GM23338 (cell line): ENCODE data around the gene TTC27. TPM values are rescaled to one million over a fixed set of nuclear protein-coding genes. Genes with fewer than 3 reads are reported as not detected.

Source experiments
- ATAC-seq: fragments of 200-7000 bp; cut with Tn5 transposase; 3 replicates; pipeline ENCODE4 v1.9.1; 2020
- DNase-seq: peaks from one replicate; pipeline ENCODE4 v3.0.0-alpha.2; 2015; ENCODE audit warnings: low spot score
- H2AFZ ChIP-seq: fragments of 200-600 bp; sonication (generic); 2 replicates; pipeline ENCODE4 v1.8.0; 2016; ENCODE audit warnings: antibody characterized with exemption, mild to moderate bottlenecking, moderate library complexity
- H3F3A ChIP-seq: fragments of 200-600 bp; sonication (generic); replicated peaks from 2 replicates; pipeline ENCODE4 v1.8.0; 2017; ENCODE audit warnings: antibody characterized with exemption, mixed run types, low read depth
- H3K27ac ChIP-seq: fragments of 200-600 bp; sonication (generic); 2 replicates; pipeline ENCODE4 v1.6.1; 2016; ENCODE audit warnings: low read depth
- H3K27me3 ChIP-seq: fragments of 200-600 bp; sonication (generic); 2 replicates; pipeline ENCODE4 v1.8.0; 2016; ENCODE audit warnings: mild to moderate bottlenecking, mixed run types, moderate library complexity; ENCODE audit not compliant: insufficient read depth
- H3K36me3 ChIP-seq: fragments of 200-600 bp; sonication (generic); 2 replicates; pipeline ENCODE4 v1.8.0; 2016; ENCODE audit warnings: mild to moderate bottlenecking; ENCODE audit not compliant: insufficient read depth
- H3K4me1 ChIP-seq: fragments of 200-600 bp; sonication (generic); 2 replicates; pipeline ENCODE4 v1.8.0; 2016; ENCODE audit warnings: mild to moderate bottlenecking, moderate library complexity; ENCODE audit not compliant: insufficient read depth
- H3K4me2 ChIP-seq: fragments of 200-600 bp; sonication (generic); 2 replicates; pipeline ENCODE4 v1.7.1; 2017; ENCODE audit warnings: mixed run types
- H3K4me3 ChIP-seq: fragments of 200-600 bp; sonication (generic); 2 replicates; pipeline ENCODE4 v1.6.1; 2016; ENCODE audit warnings: mixed run types
- H3K79me2 ChIP-seq: fragments of 200-600 bp; sonication (generic); replicated peaks from 2 replicates; pipeline ENCODE4 v1.8.0; 2017; ENCODE audit warnings: mild to moderate bottlenecking; ENCODE audit not compliant: insufficient read depth
- H3K9me2 ChIP-seq: fragments of 200-600 bp; sonication (generic); 2 replicates; pipeline ENCODE4 v1.8.0; 2017; ENCODE audit not compliant: insufficient read depth
- H4K20me1 ChIP-seq: fragments of 200-600 bp; sonication (generic); replicated peaks from 2 replicates; pipeline ENCODE4 v1.8.0; 2017; ENCODE audit warnings: mild to moderate bottlenecking; ENCODE audit not compliant: insufficient read depth
- H3K27ac Mint-ChIP-seq: 2 replicates; pipeline ENCODE4 v1.8.0; 2020; ENCODE audit warnings: inconsistent platforms, mild to moderate bottlenecking, moderate library complexity, mixed read lengths
- H3K27me3 Mint-ChIP-seq: 3 replicates; pipeline ENCODE4 v1.8.0; 2022; ENCODE audit warnings: low read depth, mild to moderate bottlenecking, moderate library complexity, mixed read lengths, inconsistent platforms; ENCODE audit not compliant: insufficient read depth, poor library complexity
- H3K36me3 Mint-ChIP-seq: 3 replicates; pipeline ENCODE4 v1.8.0; 2021; ENCODE audit warnings: low read depth, mild to moderate bottlenecking, inconsistent platforms, moderate library complexity, mixed read lengths
- H3K4me1 Mint-ChIP-seq: 3 replicates; pipeline ENCODE4 v1.8.0; 2020; ENCODE audit warnings: mild to moderate bottlenecking, inconsistent platforms, mixed read lengths
- H3K4me3 Mint-ChIP-seq: 3 replicates; pipeline ENCODE4 v1.8.0; 2021; ENCODE audit warnings: moderate library complexity, mild to moderate bottlenecking, inconsistent platforms, mixed read lengths
- H3K9me3 Mint-ChIP-seq: 3 replicates; pipeline ENCODE4 v1.8.0; 2020; ENCODE audit warnings: moderate library complexity, mild to moderate bottlenecking, inconsistent platforms, mixed read lengths
- CREB1 ChIP-seq: fragments of 250-450 bp; sonication (Bioruptor Pico); IDR thresholded peaks from 2 replicates; pipeline ENCODE4 v1.5.0; 2020; ENCODE audit warnings: low read depth, mild to moderate bottlenecking, moderate library complexity
- EZH2 ChIP-seq: fragments of 200-600 bp; sonication (generic); IDR thresholded peaks from one replicate; pipeline ENCODE4 v1.8.0; 2017; ENCODE audit warnings: antibody characterized with exemption, mild to moderate bottlenecking, low read depth; ENCODE audit not compliant: unreplicated experiment
- EZH2phosphoT487 ChIP-seq: fragments of 200-600 bp; sonication (generic); IDR thresholded peaks from one replicate; pipeline ENCODE4 v1.8.1; 2018; ENCODE audit warnings: antibody characterized with exemption; ENCODE audit not compliant: unreplicated experiment
- JUNB ChIP-seq: IDR thresholded peaks from one replicate; pipeline ENCODE4 v1.6.1; 2016; ENCODE audit warnings: antibody characterized with exemption; ENCODE audit not compliant: unreplicated experiment
- NANOG ChIP-seq: IDR thresholded peaks from 2 replicates; pipeline ENCODE4 v1.6.1; 2016; ENCODE audit warnings: antibody characterized with exemption, borderline replicate concordance
- POLR2AphosphoS5 ChIP-seq: IDR thresholded peaks from 2 replicates; pipeline ENCODE4 v1.6.1; 2016; ENCODE audit warnings: antibody characterized with exemption, low read depth
- STAT1 ChIP-seq: IDR thresholded peaks from one replicate; pipeline ENCODE4 v1.6.1; 2016; ENCODE audit warnings: antibody characterized with exemption; ENCODE audit not compliant: unreplicated experiment
- ZNF114 ChIP-seq: fragments of 250-450 bp; sonication (Bioruptor Pico); IDR thresholded peaks from 2 replicates; pipeline ENCODE4 v1.5.0; 2020; ENCODE audit warnings: mild to moderate bottlenecking, moderate library complexity
- ZNF331 ChIP-seq: fragments of 250-450 bp; sonication (Bioruptor Pico); IDR thresholded peaks from 2 replicates; pipeline ENCODE4 v1.5.0; 2020; ENCODE audit warnings: low read depth, mild to moderate bottlenecking, moderate library complexity
- polyA plus RNA-seq: library from polyadenylated mRNA; unstranded; fragments of >200 nt; fragmentation: Nextera tagmentation; extraction: Ambion mirVana; gene quantifications from 2 replicates; pipeline ENCODE4 v1.2.1, GENCODE V29; 2016
- total RNA-seq: library from RNA; depleted of rRNA; stranded (reverse); fragments of >200 nt; shearing (Covaris generic); gene quantifications from 2 replicates; pipeline ENCODE4 v1.2.3, GENCODE V29; 2014
- TF ChIP-seq, protein P1 (sequence below): IDR thresholded peaks from one replicate; pipeline ENCODE4 v1.6.1; 2018; ENCODE audit warnings: antibody characterized with exemption; ENCODE audit not compliant: unreplicated experiment
- TF ChIP-seq, protein P2 (sequence below): IDR thresholded peaks from 2 replicates; pipeline ENCODE4 v1.6.1; 2016; ENCODE audit warnings: antibody characterized with exemption
- TF ChIP-seq, protein P3 (sequence below), 2 experiments: fragments of 200-600 bp in 1 of 2; sonication (generic) in 1 of 2; conservative IDR thresholded peaks; 2 replicates each; pipeline versions ENCODE4 v1.5.1 to v1.6.1; 2016 to 2017; ENCODE audit warnings: antibody characterized with exemption in 2 of 2, low read depth in 2 of 2, mild to moderate bottlenecking in 2 of 2, moderate library complexity in 1 of 2
- TF ChIP-seq, protein P4 (sequence below): fragments of 250-450 bp; sonication (Bioruptor Pico); IDR thresholded peaks from 2 replicates; pipeline ENCODE4 v1.5.0; 2020; ENCODE audit warnings: mild to moderate bottlenecking, moderate library complexity

Gene TTC27
- total and polyA plus RNA-seq, 2 experiments from 2014 or later: 11.8 to 41.3 TPM

DNA sequence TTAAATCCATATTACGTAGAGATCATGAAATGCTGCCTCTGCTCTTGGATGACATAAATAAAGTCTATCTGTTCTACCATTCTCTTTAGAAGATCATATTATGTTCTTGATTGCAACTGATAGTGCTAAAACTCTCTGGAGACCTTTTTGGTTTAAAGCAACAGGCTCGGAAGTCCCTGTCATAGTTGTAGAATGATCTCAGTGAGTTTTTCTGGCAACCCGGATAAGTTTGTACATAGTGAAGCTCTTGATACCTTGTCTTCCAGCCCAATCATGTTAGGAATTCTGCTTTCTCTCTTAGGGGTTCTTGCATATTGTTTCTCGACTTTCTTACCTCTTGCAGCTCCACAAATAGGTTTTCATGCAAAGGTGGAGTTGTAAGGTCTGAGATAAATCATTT lies 156.1 kb downstream of the TTC27 start:
- DNase-seq (no peak), ATAC-seq (no peak)
- Histone ChIP-seq H4K20me1 (no peaks in the 10 kb centered on the region; the same call in 1 of the 2 replicates), H3F3A (no peaks in the 10 kb centered on the region), H3K4me3 (no peak overlapping the region), H3K27ac (no peak overlapping the region), H3K36me3 (peaks cover 6% of the 10 kb centered on the region; the same call in 1 of the 2 replicates), H3K4me1 (no peaks in the 10 kb centered on the region), H3K4me2 (no peak overlapping the region), H2AFZ (no peak overlapping the region), H3K79me2 (no peaks in the 10 kb centered on the region), H3K27me3 (no peaks in the 10 kb centered on the region), H3K9me2 (no peaks in the 10 kb centered on the region)
- Mint-ChIP-seq H3K4me1 (no peaks in the 10 kb centered on the region), H3K27ac (no peak overlapping the region), H3K27me3 (no peaks in the 10 kb centered on the region), H3K36me3 (peaks cover 17% of the 10 kb centered on the region), H3K4me3 (no peak overlapping the region), H3K9me3 (peaks cover 8% of the 10 kb centered on the region)
- TF ChIP-seq JUNB: no peak
- TF ChIP-seq ZNF331 (CRISPR knock-in tag): no peak
- TF ChIP-seq EZH2phosphoT487: no peak
- TF ChIP-seq ZNF114 (CRISPR knock-in tag): no peak
- no peak for TF ChIP-seq STAT1
- no peak for TF ChIP-seq CREB1 (CRISPR knock-in tag)
- TF ChIP-seq NANOG: no peak
- TF ChIP-seq POLR2AphosphoS5: no peak
- TF ChIP-seq, protein P1, sequence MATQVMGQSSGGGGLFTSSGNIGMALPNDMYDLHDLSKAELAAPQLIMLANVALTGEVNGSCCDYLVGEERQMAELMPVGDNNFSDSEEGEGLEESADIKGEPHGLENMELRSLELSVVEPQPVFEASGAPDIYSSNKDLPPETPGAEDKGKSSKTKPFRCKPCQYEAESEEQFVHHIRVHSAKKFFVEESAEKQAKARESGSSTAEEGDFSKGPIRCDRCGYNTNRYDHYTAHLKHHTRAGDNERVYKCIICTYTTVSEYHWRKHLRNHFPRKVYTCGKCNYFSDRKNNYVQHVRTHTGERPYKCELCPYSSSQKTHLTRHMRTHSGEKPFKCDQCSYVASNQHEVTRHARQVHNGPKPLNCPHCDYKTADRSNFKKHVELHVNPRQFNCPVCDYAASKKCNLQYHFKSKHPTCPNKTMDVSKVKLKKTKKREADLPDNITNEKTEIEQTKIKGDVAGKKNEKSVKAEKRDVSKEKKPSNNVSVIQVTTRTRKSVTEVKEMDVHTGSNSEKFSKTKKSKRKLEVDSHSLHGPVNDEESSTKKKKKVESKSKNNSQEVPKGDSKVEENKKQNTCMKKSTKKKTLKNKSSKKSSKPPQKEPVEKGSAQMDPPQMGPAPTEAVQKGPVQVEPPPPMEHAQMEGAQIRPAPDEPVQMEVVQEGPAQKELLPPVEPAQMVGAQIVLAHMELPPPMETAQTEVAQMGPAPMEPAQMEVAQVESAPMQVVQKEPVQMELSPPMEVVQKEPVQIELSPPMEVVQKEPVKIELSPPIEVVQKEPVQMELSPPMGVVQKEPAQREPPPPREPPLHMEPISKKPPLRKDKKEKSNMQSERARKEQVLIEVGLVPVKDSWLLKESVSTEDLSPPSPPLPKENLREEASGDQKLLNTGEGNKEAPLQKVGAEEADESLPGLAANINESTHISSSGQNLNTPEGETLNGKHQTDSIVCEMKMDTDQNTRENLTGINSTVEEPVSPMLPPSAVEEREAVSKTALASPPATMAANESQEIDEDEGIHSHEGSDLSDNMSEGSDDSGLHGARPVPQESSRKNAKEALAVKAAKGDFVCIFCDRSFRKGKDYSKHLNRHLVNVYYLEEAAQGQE: no peak
- TF ChIP-seq, protein P2, sequence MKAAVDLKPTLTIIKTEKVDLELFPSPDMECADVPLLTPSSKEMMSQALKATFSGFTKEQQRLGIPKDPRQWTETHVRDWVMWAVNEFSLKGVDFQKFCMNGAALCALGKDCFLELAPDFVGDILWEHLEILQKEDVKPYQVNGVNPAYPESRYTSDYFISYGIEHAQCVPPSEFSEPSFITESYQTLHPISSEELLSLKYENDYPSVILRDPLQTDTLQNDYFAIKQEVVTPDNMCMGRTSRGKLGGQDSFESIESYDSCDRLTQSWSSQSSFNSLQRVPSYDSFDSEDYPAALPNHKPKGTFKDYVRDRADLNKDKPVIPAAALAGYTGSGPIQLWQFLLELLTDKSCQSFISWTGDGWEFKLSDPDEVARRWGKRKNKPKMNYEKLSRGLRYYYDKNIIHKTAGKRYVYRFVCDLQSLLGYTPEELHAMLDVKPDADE: no peak
- no peak for TF ChIP-seq EZH2
- TF ChIP-seq, protein P3, sequence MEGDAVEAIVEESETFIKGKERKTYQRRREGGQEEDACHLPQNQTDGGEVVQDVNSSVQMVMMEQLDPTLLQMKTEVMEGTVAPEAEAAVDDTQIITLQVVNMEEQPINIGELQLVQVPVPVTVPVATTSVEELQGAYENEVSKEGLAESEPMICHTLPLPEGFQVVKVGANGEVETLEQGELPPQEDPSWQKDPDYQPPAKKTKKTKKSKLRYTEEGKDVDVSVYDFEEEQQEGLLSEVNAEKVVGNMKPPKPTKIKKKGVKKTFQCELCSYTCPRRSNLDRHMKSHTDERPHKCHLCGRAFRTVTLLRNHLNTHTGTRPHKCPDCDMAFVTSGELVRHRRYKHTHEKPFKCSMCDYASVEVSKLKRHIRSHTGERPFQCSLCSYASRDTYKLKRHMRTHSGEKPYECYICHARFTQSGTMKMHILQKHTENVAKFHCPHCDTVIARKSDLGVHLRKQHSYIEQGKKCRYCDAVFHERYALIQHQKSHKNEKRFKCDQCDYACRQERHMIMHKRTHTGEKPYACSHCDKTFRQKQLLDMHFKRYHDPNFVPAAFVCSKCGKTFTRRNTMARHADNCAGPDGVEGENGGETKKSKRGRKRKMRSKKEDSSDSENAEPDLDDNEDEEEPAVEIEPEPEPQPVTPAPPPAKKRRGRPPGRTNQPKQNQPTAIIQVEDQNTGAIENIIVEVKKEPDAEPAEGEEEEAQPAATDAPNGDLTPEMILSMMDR (conservative IDR thresholded peaks at IDR 0.05; ENCODE audit: low read depth in 2 of 2): no peak
- TF ChIP-seq, protein P4, sequence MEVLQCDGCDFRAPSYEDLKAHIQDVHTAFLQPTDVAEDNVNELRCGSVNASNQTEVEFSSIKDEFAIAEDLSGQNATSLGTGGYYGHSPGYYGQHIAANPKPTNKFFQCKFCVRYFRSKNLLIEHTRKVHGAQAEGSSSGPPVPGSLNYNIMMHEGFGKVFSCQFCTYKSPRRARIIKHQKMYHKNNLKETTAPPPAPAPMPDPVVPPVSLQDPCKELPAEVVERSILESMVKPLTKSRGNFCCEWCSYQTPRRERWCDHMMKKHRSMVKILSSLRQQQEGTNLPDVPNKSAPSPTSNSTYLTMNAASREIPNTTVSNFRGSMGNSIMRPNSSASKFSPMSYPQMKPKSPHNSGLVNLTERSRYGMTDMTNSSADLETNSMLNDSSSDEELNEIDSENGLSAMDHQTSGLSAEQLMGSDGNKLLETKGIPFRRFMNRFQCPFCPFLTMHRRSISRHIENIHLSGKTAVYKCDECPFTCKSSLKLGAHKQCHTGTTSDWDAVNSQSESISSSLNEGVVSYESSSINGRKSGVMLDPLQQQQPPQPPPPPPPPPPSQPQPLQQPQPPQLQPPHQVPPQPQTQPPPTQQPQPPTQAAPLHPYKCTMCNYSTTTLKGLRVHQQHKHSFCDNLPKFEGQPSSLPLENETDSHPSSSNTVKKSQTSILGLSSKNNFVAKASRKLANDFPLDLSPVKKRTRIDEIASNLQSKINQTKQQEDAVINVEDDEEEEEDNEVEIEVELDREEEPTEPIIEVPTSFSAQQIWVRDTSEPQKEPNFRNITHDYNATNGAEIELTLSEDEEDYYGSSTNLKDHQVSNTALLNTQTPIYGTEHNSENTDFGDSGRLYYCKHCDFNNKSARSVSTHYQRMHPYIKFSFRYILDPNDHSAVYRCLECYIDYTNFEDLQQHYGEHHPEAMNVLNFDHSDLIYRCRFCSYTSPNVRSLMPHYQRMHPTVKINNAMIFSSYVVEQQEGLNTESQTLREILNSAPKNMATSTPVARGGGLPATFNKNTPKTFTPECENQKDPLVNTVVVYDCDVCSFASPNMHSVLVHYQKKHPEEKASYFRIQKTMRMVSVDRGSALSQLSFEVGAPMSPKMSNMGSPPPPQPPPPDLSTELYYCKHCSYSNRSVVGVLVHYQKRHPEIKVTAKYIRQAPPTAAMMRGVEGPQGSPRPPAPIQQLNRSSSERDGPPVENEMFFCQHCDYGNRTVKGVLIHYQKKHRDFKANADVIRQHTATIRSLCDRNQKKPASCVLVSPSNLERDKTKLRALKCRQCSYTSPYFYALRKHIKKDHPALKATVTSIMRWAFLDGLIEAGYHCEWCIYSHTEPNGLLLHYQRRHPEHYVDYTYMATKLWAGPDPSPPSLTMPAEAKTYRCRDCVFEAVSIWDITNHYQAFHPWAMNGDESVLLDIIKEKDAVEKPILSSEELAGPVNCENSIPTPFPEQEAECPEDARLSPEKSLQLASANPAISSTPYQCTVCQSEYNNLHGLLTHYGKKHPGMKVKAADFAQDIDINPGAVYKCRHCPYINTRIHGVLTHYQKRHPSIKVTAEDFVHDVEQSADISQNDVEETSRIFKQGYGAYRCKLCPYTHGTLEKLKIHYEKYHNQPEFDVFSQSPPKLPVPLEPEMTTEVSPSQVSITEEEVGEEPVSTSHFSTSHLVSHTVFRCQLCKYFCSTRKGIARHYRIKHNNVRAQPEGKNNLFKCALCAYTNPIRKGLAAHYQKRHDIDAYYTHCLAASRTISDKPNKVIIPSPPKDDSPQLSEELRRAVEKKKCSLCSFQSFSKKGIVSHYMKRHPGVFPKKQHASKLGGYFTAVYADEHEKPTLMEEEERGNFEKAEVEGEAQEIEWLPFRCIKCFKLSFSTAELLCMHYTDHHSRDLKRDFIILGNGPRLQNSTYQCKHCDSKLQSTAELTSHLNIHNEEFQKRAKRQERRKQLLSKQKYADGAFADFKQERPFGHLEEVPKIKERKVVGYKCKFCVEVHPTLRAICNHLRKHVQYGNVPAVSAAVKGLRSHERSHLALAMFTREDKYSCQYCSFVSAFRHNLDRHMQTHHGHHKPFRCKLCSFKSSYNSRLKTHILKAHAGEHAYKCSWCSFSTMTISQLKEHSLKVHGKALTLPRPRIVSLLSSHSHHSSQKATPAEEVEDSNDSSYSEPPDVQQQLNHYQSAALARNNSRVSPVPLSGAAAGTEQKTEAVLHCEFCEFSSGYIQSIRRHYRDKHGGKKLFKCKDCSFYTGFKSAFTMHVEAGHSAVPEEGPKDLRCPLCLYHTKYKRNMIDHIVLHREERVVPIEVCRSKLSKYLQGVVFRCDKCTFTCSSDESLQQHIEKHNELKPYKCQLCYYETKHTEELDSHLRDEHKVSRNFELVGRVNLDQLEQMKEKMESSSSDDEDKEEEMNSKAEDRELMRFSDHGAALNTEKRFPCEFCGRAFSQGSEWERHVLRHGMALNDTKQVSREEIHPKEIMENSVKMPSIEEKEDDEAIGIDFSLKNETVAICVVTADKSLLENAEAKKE (CRISPR knock-in tag): no peak
